Liver (tissue), 9 donors: ENCODE measurements around the gene MTERF4. TPM values are rescaled to one million over a fixed set of nuclear protein-coding genes. Genes with fewer than 3 reads are reported as not detected.
"Not testable (repeated sequence)": the region's sequence is repeated elsewhere in the genome, so short reads cannot be mapped to it uniquely, and the experiment has no call there.

Source experiments
- DNase-seq: peaks from one replicate; pipeline ENCODE4 v3.0.0-alpha.2; 2017; ENCODE audit warnings: low spot score
- H3K27ac ChIP-seq, 2 donors: one replicate each; pipeline ENCODE4 v1.7.0; 2013; ENCODE audit warnings: inconsistent platforms in 2 of 2, low read length in 2 of 2, control low read depth in 1 of 2, low read depth in 1 of 2, mild to moderate bottlenecking in 1 of 2
- H3K27me3 ChIP-seq, 4 donors: one replicate each; pipeline versions ENCODE4 v1.6.1 to v1.7.0; 2013; ENCODE audit warnings: low read length in 3 of 4, inconsistent platforms in 1 of 4, mild to moderate bottlenecking in 1 of 4, moderate library complexity in 1 of 4; ENCODE audit not compliant: control insufficient read depth in 4 of 4, insufficient read depth in 4 of 4
- H3K36me3 ChIP-seq, 4 donors: one replicate each; pipeline versions ENCODE4 v1.6.1 to v1.7.0; 2013; ENCODE audit warnings: low read length in 3 of 4, mild to moderate bottlenecking in 3 of 4, low read depth in 1 of 4, moderate library complexity in 1 of 4; ENCODE audit not compliant: control insufficient read depth in 4 of 4, insufficient read depth in 3 of 4
- H3K4me1 ChIP-seq, 4 donors: one replicate each; pipeline versions ENCODE4 v1.6.1 to v1.7.0; 2013; ENCODE audit warnings: low read length in 3 of 4, mild to moderate bottlenecking in 3 of 4, moderate library complexity in 1 of 4; ENCODE audit not compliant: control insufficient read depth in 4 of 4, insufficient read depth in 4 of 4
- H3K4me3 ChIP-seq, 3 donors: one replicate each; pipeline versions ENCODE4 v1.6.1 to v1.7.0; 2013; ENCODE audit warnings: low read length in 3 of 3, control low read depth in 1 of 3, low read depth in 1 of 3, mild to moderate bottlenecking in 1 of 3
- H3K9ac ChIP-seq, 2 donors: one replicate each; pipeline ENCODE4 v1.7.0; 2013; ENCODE audit warnings: low read length in 2 of 2, mild to moderate bottlenecking in 2 of 2, moderate library complexity in 2 of 2, control low read depth in 1 of 2, low read depth in 1 of 2
- H3K9me3 ChIP-seq, 4 donors: one replicate each; pipeline versions ENCODE4 v1.6.1 to v1.7.0; 2013; ENCODE audit warnings: low read length in 3 of 4; ENCODE audit not compliant: control insufficient read depth in 4 of 4
- EGR1 ChIP-seq, 2 donors: IDR thresholded peaks; 2 replicates each; pipeline ENCODE4 v1.6.1; 2016 to 2018; ENCODE audit warnings: antibody characterized with exemption in 2 of 2, low read depth in 2 of 2
- FOXA1 ChIP-seq: IDR thresholded peaks from 2 replicates; pipeline ENCODE4 v1.6.1; 2016; ENCODE audit warnings: antibody characterized with exemption
- FOXA2 ChIP-seq: IDR thresholded peaks from 2 replicates; pipeline ENCODE4 v1.6.1; 2016; ENCODE audit warnings: antibody characterized with exemption
- GABPA ChIP-seq, 2 donors: IDR thresholded peaks in 1 of 2; conservative IDR thresholded peaks in 1 of 2; 2 replicates each; pipeline ENCODE4 v1.6.1; 2016; ENCODE audit warnings: antibody characterized with exemption in 2 of 2, mild to moderate bottlenecking in 1 of 2, moderate library complexity in 1 of 2
- HNF4A ChIP-seq, 2 donors: conservative IDR thresholded peaks; 2 replicates each; pipeline ENCODE4 v1.6.1; 2016; ENCODE audit warnings: antibody characterized with exemption in 2 of 2, mild to moderate bottlenecking in 2 of 2
- HNF4G ChIP-seq: IDR thresholded peaks from 2 replicates; pipeline ENCODE4 v1.6.1; 2016; ENCODE audit warnings: antibody characterized with exemption
- JUND ChIP-seq, 2 donors: IDR thresholded peaks; 2 replicates each; pipeline ENCODE4 v1.6.1; 2016; ENCODE audit warnings: antibody characterized with exemption in 2 of 2
- NR2F2 ChIP-seq: IDR thresholded peaks from 2 replicates; pipeline ENCODE4 v1.6.1; 2016; ENCODE audit warnings: antibody characterized with exemption
- RAD21 ChIP-seq, 2 donors: IDR thresholded peaks; 2 replicates each; pipeline ENCODE4 v1.6.1; 2016; ENCODE audit warnings: antibody characterized with exemption in 2 of 2, mild to moderate bottlenecking in 2 of 2
- RXRA ChIP-seq, 2 donors: IDR thresholded peaks; 2 replicates each; pipeline ENCODE4 v1.6.1; 2017 to 2018; ENCODE audit warnings: antibody characterized with exemption in 2 of 2, mild to moderate bottlenecking in 1 of 2
- SP1 ChIP-seq: IDR thresholded peaks from 2 replicates; pipeline ENCODE4 v1.6.1; 2018; ENCODE audit warnings: antibody characterized with exemption, mild to moderate bottlenecking
- YY1 ChIP-seq: IDR thresholded peaks from 2 replicates; pipeline ENCODE4 v1.6.1; 2016; ENCODE audit warnings: antibody characterized with exemption, mild to moderate bottlenecking
- WGBS: extraction: QIAGEN DNeasy Blood & Tissue Kit; methylation state at CpG from one replicate; pipeline ENCODE4 v1.1.7; 2013; 5-methylcytosine and 5-hydroxymethylcytosine counted together
- polyA plus RNA-seq, 2 donors: library from polyadenylated mRNA; stranded (reverse) in 1 of 2; unstranded in 1 of 2; fragments of 200-250 nt in 1 of 2; fragments of >200 nt in 1 of 2; fragmentation: Nextera tagmentation in 1 of 2; extraction: Ambion mirVana in 1 of 2; gene quantifications; one replicate each; pipeline versions ENCODE4 v1.2.1 to v1.2.3, GENCODE V29; 2013 to 2015
- total RNA-seq, 2 donors: library from RNA; depleted of rRNA; stranded (reverse); fragments of >200 nt; gene quantifications; one replicate each; pipeline ENCODE4 v1.2.3, GENCODE V29; 2014
- TF ChIP-seq, protein P1 (sequence below): IDR thresholded peaks from 2 replicates; pipeline ENCODE4 v1.6.1; 2016; ENCODE audit warnings: antibody characterized with exemption
- TF ChIP-seq, protein P2 (sequence below): IDR thresholded peaks from 2 replicates; pipeline ENCODE4 v1.6.1; 2016; ENCODE audit warnings: antibody characterized with exemption, mild to moderate bottlenecking
- TF ChIP-seq, protein P3 (sequence below): fragments of 150-350 bp; IDR thresholded peaks from 2 replicates; pipeline ENCODE4 v1.5.1; 2017; ENCODE audit warnings: improper control_type of control experiment, low read depth, low read length; ENCODE audit not compliant: missing input control
- TF ChIP-seq, protein P4 (sequence below): IDR thresholded peaks from 2 replicates; pipeline ENCODE4 v1.6.1; 2016; ENCODE audit warnings: antibody characterized with exemption
- donor health status: healthy.
- donor health status: healthy.
- donor health status: healthy.
- donor health status: healthy.
- donor health status: healthy.

Gene MTERF4
- total and polyA plus RNA-seq, 4 donors: 13.3 to 36.7 (median 20.3) TPM

DNA sequence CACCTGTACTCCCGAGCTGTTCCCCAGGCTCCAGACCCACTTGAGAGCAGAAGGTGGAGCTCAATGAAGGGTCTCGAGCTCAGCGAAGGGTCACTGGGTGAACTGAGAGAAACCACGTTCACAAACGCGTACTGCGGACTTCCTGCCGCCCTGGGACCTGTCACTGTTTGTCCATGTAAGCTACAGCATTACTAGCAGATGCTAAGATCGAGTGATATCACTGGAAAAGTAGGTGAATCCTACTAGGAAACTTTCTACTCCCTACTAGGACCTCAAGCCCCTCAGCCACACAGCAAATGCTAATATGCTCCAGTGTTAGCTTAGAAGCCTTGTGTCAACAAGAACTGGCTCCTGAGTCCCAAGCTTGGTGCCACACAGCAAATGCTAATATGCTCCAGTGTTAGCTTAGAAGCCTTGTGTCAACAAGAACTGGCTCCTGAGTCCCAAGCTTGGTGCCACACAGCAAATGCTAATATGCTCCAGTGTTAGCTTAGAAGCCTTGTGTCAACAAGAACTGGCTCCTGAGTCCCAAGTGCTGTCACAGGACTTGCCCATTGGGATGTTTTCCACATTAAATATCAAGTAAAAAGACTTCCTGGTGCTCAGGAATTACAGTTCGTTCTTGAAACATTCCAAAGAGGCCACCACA is 8.8 kb downstream of the MTERF4 start:
- H3K4me3 ChIP-seq, H3K27me3 ChIP-seq, DNase-seq, H3K27ac ChIP-seq, H3K9me3 ChIP-seq, H3K9ac ChIP-seq: not testable (repeated sequence)
- Histone ChIP-seq H3K36me3 (peaks cover 6 to 48% (median 34%) of the 10 kb centered on the region in 4 donors), H3K4me1 (peaks cover 11 to 28% (median 23%) of the 10 kb centered on the region in 4 donors)
- WGBS: 47% methylated on average over 10 of the region's 10 CpGs
- TF ChIP-seq RXRA (IDR thresholded peaks at IDR 0.05) (peak in 1 of 2 donors; percentile 25), JUND (IDR thresholded peaks at IDR 0.05) (peak in 1 of 2 donors; percentile 20), FOXA1 (peak; percentile 87), SP1 (peak; percentile 65), HNF4A (conservative IDR thresholded peaks at IDR 0.05) (peak; percentile 24 to 65), RAD21 (IDR thresholded peaks at IDR 0.05) (peak in 1 of 2 donors; percentile 18), FOXA2 (peak; percentile 93)

DNA sequence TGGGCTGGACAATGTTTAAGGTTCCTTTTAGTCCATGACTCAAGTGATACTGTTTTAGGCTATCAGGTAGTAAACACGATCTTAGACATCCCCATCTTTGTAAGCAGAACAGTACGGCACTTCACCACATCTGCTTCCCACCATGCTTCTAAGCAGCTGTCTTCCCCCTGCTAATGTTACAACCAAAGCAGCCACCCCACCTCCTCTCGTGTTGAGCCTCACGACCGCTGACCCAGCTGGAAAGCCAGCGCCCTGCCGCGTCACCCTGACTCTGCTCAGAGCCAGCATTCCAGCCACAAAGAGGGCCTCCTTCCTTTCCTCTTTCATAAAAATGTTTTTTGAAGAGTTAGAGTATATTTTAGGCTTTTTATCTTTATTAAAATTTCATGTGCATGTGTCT is 9.4 kb downstream of the MTERF4 start:
- 80% methylated on average over 8 of the region's 8 CpGs for WGBS
- no peak overlapping the region for H3K27ac ChIP-seq
- TF ChIP-seq HNF4G (no peak), FOXA1 (no peak), FOXA2 (no peak), YY1 (no peak), RXRA (IDR thresholded peaks at IDR 0.05) (no peak)
- TF ChIP-seq, protein P1, sequence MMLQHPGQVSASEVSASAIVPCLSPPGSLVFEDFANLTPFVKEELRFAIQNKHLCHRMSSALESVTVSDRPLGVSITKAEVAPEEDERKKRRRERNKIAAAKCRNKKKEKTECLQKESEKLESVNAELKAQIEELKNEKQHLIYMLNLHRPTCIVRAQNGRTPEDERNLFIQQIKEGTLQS: no peak
- TF ChIP-seq, protein P2, sequence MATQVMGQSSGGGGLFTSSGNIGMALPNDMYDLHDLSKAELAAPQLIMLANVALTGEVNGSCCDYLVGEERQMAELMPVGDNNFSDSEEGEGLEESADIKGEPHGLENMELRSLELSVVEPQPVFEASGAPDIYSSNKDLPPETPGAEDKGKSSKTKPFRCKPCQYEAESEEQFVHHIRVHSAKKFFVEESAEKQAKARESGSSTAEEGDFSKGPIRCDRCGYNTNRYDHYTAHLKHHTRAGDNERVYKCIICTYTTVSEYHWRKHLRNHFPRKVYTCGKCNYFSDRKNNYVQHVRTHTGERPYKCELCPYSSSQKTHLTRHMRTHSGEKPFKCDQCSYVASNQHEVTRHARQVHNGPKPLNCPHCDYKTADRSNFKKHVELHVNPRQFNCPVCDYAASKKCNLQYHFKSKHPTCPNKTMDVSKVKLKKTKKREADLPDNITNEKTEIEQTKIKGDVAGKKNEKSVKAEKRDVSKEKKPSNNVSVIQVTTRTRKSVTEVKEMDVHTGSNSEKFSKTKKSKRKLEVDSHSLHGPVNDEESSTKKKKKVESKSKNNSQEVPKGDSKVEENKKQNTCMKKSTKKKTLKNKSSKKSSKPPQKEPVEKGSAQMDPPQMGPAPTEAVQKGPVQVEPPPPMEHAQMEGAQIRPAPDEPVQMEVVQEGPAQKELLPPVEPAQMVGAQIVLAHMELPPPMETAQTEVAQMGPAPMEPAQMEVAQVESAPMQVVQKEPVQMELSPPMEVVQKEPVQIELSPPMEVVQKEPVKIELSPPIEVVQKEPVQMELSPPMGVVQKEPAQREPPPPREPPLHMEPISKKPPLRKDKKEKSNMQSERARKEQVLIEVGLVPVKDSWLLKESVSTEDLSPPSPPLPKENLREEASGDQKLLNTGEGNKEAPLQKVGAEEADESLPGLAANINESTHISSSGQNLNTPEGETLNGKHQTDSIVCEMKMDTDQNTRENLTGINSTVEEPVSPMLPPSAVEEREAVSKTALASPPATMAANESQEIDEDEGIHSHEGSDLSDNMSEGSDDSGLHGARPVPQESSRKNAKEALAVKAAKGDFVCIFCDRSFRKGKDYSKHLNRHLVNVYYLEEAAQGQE: no peak

DNA sequence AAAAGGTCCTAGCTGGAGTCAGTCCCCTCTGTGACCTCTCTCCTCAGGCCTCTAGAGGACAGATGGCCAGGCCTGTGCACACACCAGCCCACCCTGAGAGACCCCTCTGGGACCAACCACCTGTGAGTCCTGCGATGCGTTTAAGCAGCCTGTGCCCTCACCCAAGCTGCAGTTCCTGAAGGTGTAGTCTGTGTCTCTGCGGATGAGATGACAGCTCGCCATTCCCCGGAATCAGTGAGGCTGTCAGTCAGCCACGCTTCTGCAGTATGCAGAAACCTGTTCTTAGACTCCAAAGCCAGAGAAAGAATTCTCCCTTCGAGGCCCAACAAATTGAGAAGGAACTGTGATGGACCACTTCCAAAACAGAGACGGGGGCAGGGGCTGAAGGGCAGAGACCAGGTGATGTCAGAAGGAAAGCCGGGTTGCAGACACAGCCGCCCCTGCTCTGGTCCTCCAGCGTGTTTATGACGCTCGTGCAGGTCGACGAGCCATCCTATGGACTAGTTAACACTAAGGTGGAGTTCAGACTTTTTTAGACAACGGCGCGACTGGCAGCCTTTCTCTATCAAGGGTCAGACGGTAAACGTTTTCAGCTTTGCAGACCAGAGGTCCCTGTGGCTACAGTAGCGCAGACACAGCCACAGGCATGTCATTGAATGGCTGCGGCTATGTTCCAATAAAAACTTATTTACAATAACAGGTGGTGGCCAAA is 10.2 kb downstream of the MTERF4 start:
- H3K27me3 ChIP-seq: no peaks in the 10 kb centered on the region
- no peak for TF ChIP-seq FOXA1
- TF ChIP-seq, protein P3, sequence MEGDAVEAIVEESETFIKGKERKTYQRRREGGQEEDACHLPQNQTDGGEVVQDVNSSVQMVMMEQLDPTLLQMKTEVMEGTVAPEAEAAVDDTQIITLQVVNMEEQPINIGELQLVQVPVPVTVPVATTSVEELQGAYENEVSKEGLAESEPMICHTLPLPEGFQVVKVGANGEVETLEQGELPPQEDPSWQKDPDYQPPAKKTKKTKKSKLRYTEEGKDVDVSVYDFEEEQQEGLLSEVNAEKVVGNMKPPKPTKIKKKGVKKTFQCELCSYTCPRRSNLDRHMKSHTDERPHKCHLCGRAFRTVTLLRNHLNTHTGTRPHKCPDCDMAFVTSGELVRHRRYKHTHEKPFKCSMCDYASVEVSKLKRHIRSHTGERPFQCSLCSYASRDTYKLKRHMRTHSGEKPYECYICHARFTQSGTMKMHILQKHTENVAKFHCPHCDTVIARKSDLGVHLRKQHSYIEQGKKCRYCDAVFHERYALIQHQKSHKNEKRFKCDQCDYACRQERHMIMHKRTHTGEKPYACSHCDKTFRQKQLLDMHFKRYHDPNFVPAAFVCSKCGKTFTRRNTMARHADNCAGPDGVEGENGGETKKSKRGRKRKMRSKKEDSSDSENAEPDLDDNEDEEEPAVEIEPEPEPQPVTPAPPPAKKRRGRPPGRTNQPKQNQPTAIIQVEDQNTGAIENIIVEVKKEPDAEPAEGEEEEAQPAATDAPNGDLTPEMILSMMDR: no peak
- no peak for TF ChIP-seq SP1
- no peak for TF ChIP-seq EGR1 (IDR thresholded peaks at IDR 0.05; ENCODE audit: low read depth in 2 of 2)
- TF ChIP-seq GABPA (IDR thresholded peaks at IDR 0.05 in 1 of 2, conservative IDR thresholded peaks at IDR 0.05 in 1 of 2): no peak
- no peak for TF ChIP-seq RAD21 (IDR thresholded peaks at IDR 0.05)
- no peak for TF ChIP-seq RXRA (IDR thresholded peaks at IDR 0.05)
- TF ChIP-seq, protein P4, sequence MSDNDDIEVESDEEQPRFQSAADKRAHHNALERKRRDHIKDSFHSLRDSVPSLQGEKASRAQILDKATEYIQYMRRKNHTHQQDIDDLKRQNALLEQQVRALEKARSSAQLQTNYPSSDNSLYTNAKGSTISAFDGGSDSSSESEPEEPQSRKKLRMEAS: no peak
- no peak for TF ChIP-seq HNF4A (conservative IDR thresholded peaks at IDR 0.05)
- TF ChIP-seq NR2F2: no peak
- no peak overlapping the region for H3K9ac ChIP-seq
- no peaks in the 10 kb centered on the region for H3K9me3 ChIP-seq
- H3K4me3 ChIP-seq: no peak overlapping the region
- no peak overlapping the region for H3K27ac ChIP-seq
- H3K36me3 ChIP-seq: peaks cover 9 to 55% (median 41%) of the 10 kb centered on the region in 4 donors
- WGBS: 94% methylated on average over 22 of the region's 22 CpGs
- H3K4me1 ChIP-seq: peaks cover 11 to 28% (median 23%) of the 10 kb centered on the region in 4 donors
- no peak for DNase-seq

More for the DNA sequence above, 9.4 kb downstream of the MTERF4 start:
- no peak for DNase-seq
- peaks cover 11 to 28% (median 23%) of the 10 kb centered on the region in 4 donors for H3K4me1 ChIP-seq
- peaks cover 9 to 54% (median 39%) of the 10 kb centered on the region in 4 donors for H3K36me3 ChIP-seq
- H3K9me3 ChIP-seq: no peaks in the 10 kb centered on the region
- H3K4me3 ChIP-seq: no peak overlapping the region
- no peak overlapping the region for H3K9ac ChIP-seq
- H3K27me3 ChIP-seq: no peaks in the 10 kb centered on the region
